Measurements from ENCODE around the gene TCFL5.

DNA sequence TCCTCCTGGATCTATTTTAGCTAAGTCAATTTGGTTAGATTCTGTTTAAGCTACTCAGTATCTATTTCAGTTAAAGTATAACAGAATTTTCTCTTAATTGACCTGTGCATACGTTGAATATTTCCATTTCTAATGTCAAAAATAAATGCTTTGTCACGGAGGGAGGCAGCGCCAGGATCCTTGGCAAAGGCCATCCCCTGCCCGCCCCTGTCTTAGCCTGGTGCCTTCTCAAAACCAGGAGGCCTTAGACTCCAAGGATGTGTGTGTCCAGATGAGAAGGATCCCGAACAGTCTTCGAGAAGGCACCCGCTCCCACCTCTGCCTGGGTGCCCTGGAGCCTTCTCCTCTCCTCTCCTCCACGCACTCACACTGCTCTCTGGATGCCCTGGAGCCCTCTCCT lies 22.4 kb downstream of the TCFL5 start:
- TF ChIP-seq POLR2AphosphoS5 (IDR thresholded peaks at IDR 0.05) (no peak), CTCF (IDR thresholded peaks at IDR 0.05) (no peak), POLR2A (IDR thresholded peaks at IDR 0.05) (no peak), EP300 (IDR thresholded peaks at IDR 0.05) (no peak)
